ENCODE results near the gene TBX1.
A peak's percentile ranks its signal among the peaks of the same experiment; 100 is the strongest.

Gene TBX1

GRCh38 chr22:19766240-19766510, 5.6 kb downstream of the TBX1 start:
- no peak for DNase-seq
- no peaks in the 10 kb centered on the region for H3K9me3 ChIP-seq (ENCODE audit: control insufficient read depth, low read length)
- no peaks in the 10 kb centered on the region for H3K36me3 ChIP-seq (ENCODE audit: control insufficient read depth, insufficient read depth, low read length)
- no peak overlapping the region for H3K4me3 ChIP-seq (ENCODE audit: insufficient read depth, low read depth, low read length, poor library complexity, severe bottlenecking)
- H3K27ac ChIP-seq (ENCODE audit: insufficient read depth, low read length, poor library complexity, severe bottlenecking), result no peak overlapping the region
- peaks cover 47% of the 10 kb centered on the region for H3K27me3 ChIP-seq (replicated peaks; ENCODE audit: control insufficient read depth, insufficient read depth, low read length, poor library complexity, severe bottlenecking)
- H3K4me1 ChIP-seq (ENCODE audit: control insufficient read depth, insufficient read depth, low read length, poor library complexity, severe bottlenecking), result peaks cover 22% of the 10 kb centered on the region

DNA sequence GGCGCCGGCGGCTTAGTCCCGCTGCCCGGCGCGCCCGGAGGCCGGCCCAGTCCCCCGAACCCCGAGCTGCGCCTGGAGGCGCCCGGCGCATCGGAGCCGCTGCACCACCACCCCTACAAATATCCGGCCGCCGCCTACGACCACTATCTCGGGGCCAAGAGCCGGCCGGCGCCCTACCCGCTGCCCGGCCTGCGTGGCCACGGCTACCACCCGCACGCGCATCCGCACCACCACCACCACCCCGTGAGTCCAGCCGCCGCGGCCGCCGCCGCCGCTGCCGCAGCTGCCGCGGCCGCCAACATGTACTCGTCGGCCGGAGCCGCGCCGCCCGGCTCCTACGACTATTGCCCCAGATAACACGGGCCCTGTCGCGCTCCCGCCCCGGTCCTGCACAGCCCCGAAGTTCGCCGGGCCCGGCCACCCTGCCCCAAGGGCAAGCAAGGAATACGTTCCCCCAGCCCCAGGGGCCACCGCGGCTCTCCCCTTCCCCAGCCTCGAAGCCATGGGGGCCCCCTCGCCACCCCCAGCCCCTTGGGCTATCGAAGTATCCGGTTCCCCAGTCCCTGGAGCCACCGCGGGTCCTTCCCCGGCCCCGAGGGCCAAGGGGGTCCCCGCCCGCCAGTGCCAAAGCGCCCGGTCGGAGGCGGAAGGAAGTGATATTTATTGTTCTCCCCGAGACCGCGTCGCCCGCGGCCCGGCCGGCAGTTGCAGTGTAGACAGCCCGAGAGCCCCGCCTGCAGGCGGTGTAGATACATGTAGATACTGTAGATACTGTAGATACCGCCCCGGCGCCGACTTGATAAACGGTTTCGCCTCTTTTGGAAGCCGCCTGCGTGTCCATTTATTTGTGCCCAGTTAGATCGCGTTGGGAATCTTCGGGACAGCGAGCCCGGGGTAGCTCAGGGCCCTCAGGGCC, 6.2 kb downstream of the TBX1 start:
- Histone ChIP-seq H3K9me3 (ENCODE audit: control insufficient read depth, low read length) (no peaks in the 10 kb centered on the region), H3K36me3 (ENCODE audit: control insufficient read depth, insufficient read depth, low read length) (no peaks in the 10 kb centered on the region), H3K4me3 (ENCODE audit: insufficient read depth, low read depth, low read length, poor library complexity, severe bottlenecking) (peak overlapping the region; percentile 39), H3K4me1 (ENCODE audit: control insufficient read depth, insufficient read depth, low read length, poor library complexity, severe bottlenecking) (peaks cover 19% of the 10 kb centered on the region), H3K27me3 (replicated peaks; ENCODE audit: control insufficient read depth, insufficient read depth, low read length, poor library complexity, severe bottlenecking) (peaks cover 47% of the 10 kb centered on the region), H3K27ac (ENCODE audit: insufficient read depth, low read length, poor library complexity, severe bottlenecking) (no peak overlapping the region)
- DNase-seq, result peak in 2 of 3 donors; percentile 8 to 20

DNA sequence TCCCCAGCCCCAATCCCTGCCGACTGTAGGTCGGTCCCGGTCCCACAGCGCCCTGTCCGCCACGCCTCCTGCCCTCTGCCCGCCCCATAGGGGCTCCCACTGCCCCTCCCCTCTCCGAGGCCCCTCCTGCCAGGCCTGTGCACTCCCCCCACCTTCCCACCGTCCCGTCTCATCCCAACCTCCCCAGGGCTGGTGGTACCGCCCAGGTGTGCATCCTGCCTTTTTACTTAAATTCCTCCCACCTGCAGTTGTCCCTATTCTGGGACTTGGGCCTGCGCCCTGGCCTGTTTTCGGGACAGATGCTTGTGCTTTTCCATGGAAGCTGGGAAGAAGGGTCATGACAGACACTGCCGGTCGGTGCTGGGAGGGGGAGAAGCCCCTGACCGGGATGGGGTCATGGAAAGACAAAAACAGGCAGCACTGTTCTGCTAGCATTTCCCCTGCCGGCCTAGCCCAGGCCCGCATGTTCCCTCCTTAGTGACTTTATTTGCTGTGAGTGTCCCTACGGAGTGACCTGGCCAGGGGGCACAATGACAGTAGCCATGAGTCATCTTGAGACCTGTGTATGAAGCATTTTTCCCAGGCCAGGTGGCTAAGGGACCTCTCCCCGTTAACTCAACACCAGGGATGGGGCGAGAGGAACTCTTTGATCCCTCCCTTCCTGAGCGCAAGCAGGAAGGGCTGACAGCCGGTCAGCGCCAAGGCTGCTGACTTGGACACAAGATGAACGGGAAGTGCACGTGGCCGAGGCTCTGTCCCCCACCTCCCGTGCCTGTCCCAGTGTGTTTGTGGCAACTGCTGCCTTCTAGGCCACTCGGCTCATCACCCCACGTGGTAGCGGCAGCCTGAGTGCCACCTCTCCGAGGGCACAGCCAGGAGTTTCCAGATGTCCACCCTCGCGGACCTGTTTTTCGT, 7.1 kb downstream of the TBX1 start:
- DNase-seq, result no peak

GRCh38 chr22:19769393-19769715, 8.8 kb downstream of the TBX1 start:
- peaks cover 58% of the 10 kb centered on the region for H3K27me3 ChIP-seq (replicated peaks; ENCODE audit: control insufficient read depth, insufficient read depth, low read length, poor library complexity, severe bottlenecking)
- DNase-seq, result no peak
- H3K27ac ChIP-seq (ENCODE audit: insufficient read depth, low read length, poor library complexity, severe bottlenecking), result no peak overlapping the region
- no peak overlapping the region for H3K4me3 ChIP-seq (ENCODE audit: insufficient read depth, low read depth, low read length, poor library complexity, severe bottlenecking)
- no peaks in the 10 kb centered on the region for H3K36me3 ChIP-seq (ENCODE audit: control insufficient read depth, insufficient read depth, low read length)
- peaks cover 19% of the 10 kb centered on the region for H3K4me1 ChIP-seq (ENCODE audit: control insufficient read depth, insufficient read depth, low read length, poor library complexity, severe bottlenecking)
- no peaks in the 10 kb centered on the region for H3K9me3 ChIP-seq (ENCODE audit: control insufficient read depth, low read length)

More for the DNA sequence above, 7.1 kb downstream of the TBX1 start:
- Histone ChIP-seq H3K27ac (ENCODE audit: insufficient read depth, low read length, poor library complexity, severe bottlenecking) (no peak overlapping the region), H3K27me3 (replicated peaks; ENCODE audit: control insufficient read depth, insufficient read depth, low read length, poor library complexity, severe bottlenecking) (peaks cover 48% of the 10 kb centered on the region), H3K9me3 (ENCODE audit: control insufficient read depth, low read length) (no peaks in the 10 kb centered on the region), H3K4me3 (ENCODE audit: insufficient read depth, low read depth, low read length, poor library complexity, severe bottlenecking) (no peak overlapping the region), H3K4me1 (ENCODE audit: control insufficient read depth, insufficient read depth, low read length, poor library complexity, severe bottlenecking) (peaks cover 19% of the 10 kb centered on the region), H3K36me3 (ENCODE audit: control insufficient read depth, insufficient read depth, low read length) (no peaks in the 10 kb centered on the region)

DNA sequence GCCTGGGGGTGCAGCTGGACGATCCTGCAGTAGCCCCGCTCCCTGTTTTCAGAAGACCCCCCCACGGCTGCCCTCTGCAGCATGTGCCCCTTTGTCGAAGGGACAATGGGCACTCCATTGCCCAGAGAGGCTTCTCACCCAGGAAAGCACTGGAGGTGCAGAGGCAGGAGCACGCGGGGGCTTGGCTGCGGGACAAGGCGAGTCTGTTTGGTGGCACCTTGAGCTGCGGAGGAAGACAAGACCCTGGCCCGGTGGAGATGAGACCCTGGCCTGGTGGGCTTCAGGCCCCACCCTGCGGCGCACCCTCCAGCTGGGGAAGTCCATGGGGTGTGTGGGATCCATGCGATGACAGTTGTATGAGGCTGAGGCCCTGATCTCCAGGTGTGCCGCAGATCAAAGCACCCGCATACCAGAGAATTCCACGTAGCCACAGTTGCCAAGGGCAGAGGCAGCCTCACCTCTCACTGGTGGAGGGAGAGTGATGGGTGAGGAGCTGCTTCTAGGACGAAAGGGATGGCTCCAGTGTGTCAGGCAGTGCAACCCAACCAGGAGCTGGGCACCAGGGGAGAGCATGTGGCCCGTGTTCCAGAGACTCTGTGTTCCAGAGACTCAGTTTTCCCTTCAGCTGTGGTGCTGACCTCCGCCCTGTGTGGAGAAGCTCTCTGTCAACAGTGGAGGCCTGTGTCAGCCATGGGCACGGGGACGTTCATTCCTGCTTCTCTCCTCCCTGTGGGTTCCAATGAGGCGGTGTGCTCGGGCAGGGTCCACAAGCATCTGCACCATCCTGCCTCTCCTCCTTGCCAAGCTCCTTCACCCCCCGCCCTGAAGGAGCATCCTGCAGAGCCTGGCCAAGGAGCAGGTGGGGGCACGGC, 10.0 kb downstream of the TBX1 start:
- H3K4me3 ChIP-seq (ENCODE audit: insufficient read depth, low read depth, low read length, poor library complexity, severe bottlenecking), result no peak overlapping the region
- DNase-seq, result no peak

GRCh38 chr22:19772422-19772672, 11.8 kb downstream of the TBX1 start:
- H3K27me3 ChIP-seq (replicated peaks; ENCODE audit: control insufficient read depth, insufficient read depth, low read length, poor library complexity, severe bottlenecking), result peaks cover 50% of the 10 kb centered on the region

More for the DNA sequence above, 10.0 kb downstream of the TBX1 start:
- Histone ChIP-seq H3K4me1 (ENCODE audit: control insufficient read depth, insufficient read depth, low read length, poor library complexity, severe bottlenecking) (peaks cover 13% of the 10 kb centered on the region), H3K36me3 (ENCODE audit: control insufficient read depth, insufficient read depth, low read length) (no peaks in the 10 kb centered on the region), H3K27ac (ENCODE audit: insufficient read depth, low read length, poor library complexity, severe bottlenecking) (no peak overlapping the region), H3K27me3 (replicated peaks; ENCODE audit: control insufficient read depth, insufficient read depth, low read length, poor library complexity, severe bottlenecking) (peaks cover 53% of the 10 kb centered on the region), H3K9me3 (ENCODE audit: control insufficient read depth, low read length) (no peaks in the 10 kb centered on the region)

DNA sequence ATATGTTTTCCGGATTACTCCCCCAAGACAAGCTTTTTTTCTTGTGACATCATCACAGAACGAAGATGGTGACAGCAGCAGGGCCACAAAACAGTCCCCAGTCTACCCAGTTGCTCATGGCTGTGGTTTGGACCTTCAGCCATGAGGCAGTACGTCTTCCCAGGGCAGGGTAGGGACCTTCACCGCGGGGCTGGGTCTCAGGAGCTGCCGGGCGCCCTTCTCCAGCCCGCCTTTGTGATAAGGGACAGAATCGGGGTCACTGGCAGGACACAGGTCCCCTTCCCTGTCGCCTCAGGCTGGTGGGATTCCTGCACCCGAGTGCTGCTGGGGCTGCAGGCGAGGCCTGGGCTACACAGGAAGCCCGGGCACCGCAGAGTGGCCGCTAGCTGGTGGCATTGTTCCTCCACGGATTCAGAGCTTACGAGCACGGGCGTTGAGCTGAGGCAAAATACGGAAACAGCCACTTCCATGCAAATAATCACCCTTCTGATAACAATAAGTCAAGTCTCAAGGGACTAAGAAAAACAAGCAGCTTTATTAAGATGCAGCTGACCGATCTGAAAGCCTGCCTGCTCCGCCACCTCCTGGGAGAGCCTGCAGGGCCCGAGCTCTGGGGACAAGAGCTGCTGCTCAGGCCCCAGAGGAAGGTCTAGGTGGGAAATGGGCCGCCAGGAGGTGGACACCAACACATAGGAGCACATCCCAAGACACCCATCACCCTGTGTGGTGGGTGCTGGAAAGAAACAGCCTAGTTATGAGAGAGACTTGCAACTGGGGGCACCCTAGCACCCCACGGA, 12.3 kb downstream of the TBX1 start:
- Histone ChIP-seq H3K27ac (ENCODE audit: insufficient read depth, low read length, poor library complexity, severe bottlenecking) (no peak overlapping the region), H3K27me3 (replicated peaks; ENCODE audit: control insufficient read depth, insufficient read depth, low read length, poor library complexity, severe bottlenecking) (peaks cover 45% of the 10 kb centered on the region), H3K4me1 (ENCODE audit: control insufficient read depth, insufficient read depth, low read length, poor library complexity, severe bottlenecking) (peaks cover 4% of the 10 kb centered on the region), H3K4me3 (ENCODE audit: insufficient read depth, low read depth, low read length, poor library complexity, severe bottlenecking) (no peak overlapping the region), H3K9me3 (ENCODE audit: control insufficient read depth, low read length) (no peaks in the 10 kb centered on the region), H3K36me3 (ENCODE audit: control insufficient read depth, insufficient read depth, low read length) (no peaks in the 10 kb centered on the region)
- DNase-seq, result no peak

More at GRCh38 chr22:19772422-19772672, 11.8 kb downstream of the TBX1 start:
- H3K4me1 ChIP-seq (ENCODE audit: control insufficient read depth, insufficient read depth, low read length, poor library complexity, severe bottlenecking), result peaks cover 7% of the 10 kb centered on the region
- no peak for DNase-seq
- no peaks in the 10 kb centered on the region for H3K36me3 ChIP-seq (ENCODE audit: control insufficient read depth, insufficient read depth, low read length)
- H3K4me3 ChIP-seq (ENCODE audit: insufficient read depth, low read depth, low read length, poor library complexity, severe bottlenecking), result no peak overlapping the region
- H3K27ac ChIP-seq (ENCODE audit: insufficient read depth, low read length, poor library complexity, severe bottlenecking), result no peak overlapping the region
- H3K9me3 ChIP-seq (ENCODE audit: control insufficient read depth, low read length), result no peaks in the 10 kb centered on the region

- DNase-seq, result no peak
- H3K4me1 ChIP-seq (ENCODE audit: control insufficient read depth, insufficient read depth, low read length, poor library complexity, severe bottlenecking), result peaks cover 4% of the 10 kb centered on the region
- peaks cover 38% of the 10 kb centered on the region for H3K27me3 ChIP-seq (replicated peaks; ENCODE audit: control insufficient read depth, insufficient read depth, low read length, poor library complexity, severe bottlenecking)
- H3K9me3 ChIP-seq (ENCODE audit: control insufficient read depth, low read length), result no peaks in the 10 kb centered on the region
- no peaks in the 10 kb centered on the region for H3K36me3 ChIP-seq (ENCODE audit: control insufficient read depth, insufficient read depth, low read length)
- H3K27ac ChIP-seq (ENCODE audit: insufficient read depth, low read length, poor library complexity, severe bottlenecking), result no peak overlapping the region
- H3K4me3 ChIP-seq (ENCODE audit: insufficient read depth, low read depth, low read length, poor library complexity, severe bottlenecking), result no peak overlapping the region
These were observed 13.0 kb downstream of the TBX1 start for GRCh38 chr22:19773470-19774040.

GRCh38 chr22:19774628-19775027, 14.1 kb downstream of the TBX1 start:
- Histone ChIP-seq H3K4me1 (ENCODE audit: control insufficient read depth, insufficient read depth, low read length, poor library complexity, severe bottlenecking) (peaks cover 4% of the 10 kb centered on the region), H3K4me3 (ENCODE audit: insufficient read depth, low read depth, low read length, poor library complexity, severe bottlenecking) (no peak overlapping the region), H3K27me3 (replicated peaks; ENCODE audit: control insufficient read depth, insufficient read depth, low read length, poor library complexity, severe bottlenecking) (peaks cover 37% of the 10 kb centered on the region), H3K9me3 (ENCODE audit: control insufficient read depth, low read length) (no peaks in the 10 kb centered on the region), H3K36me3 (ENCODE audit: control insufficient read depth, insufficient read depth, low read length) (no peaks in the 10 kb centered on the region), H3K27ac (ENCODE audit: insufficient read depth, low read length, poor library complexity, severe bottlenecking) (no peak overlapping the region)
- DNase-seq, result no peak

All from effector memory CD4-positive, alpha-beta T cell (primary cell).